GM21619 (cell line): ENCODE measurements around the gene EXOC7.
"Not testable (repeated sequence)": the region's sequence is repeated elsewhere in the genome, so short reads cannot be mapped to it uniquely, and the experiment has no call there.

Source experiments
- ATAC-seq: cut with Tn5 transposase; IDR thresholded peaks from one replicate; pipeline ENCODE4 v1.9.1; 2021; ENCODE audit not compliant: unreplicated experiment

Gene EXOC7

DNA sequence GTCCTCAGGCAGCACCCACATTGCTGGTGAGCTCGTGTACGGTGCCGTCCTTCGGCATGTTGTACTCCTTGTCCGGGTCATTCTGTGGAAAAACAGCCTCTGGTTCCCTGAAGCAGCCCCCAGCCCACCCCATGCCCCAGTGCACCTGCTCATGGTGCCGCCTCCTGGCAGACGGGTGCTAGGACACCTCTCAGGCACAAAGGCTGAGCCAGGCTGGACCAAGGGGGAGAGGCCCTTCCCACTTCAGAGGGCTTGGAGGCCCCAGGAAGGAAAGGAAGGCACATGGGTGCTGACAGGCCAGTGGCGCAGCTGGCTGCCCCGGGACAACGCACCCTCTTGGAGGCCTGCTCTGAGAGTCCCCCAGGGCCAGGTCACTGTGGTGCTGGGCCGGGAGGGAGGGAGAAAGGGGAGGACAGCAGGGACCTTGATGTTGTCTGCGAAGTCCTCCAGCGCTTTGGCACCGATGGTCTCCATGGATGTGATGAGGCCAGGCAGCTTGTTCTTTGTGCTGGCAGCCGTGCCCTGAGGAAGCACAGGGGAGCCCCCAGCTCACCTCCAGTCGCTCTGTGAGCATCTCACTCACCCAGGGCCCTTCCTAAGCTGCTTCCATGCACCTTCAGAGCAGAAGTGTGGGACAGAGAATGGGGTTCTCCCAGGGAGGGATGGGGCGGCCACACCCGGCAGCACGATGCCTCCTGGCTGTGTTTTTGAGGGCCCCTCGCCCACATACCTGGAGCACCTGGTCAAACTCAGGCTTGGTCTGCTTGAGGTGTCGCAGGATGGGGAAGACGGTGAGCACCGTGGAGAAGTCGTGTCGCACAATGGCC lies 15.3 kb downstream of the EXOC7 start:
- ATAC-seq: no peak

- ATAC-seq: no peak
These were observed 16.1 kb downstream of the EXOC7 start for GRCh38 chr17:76087531-76087930.

DNA sequence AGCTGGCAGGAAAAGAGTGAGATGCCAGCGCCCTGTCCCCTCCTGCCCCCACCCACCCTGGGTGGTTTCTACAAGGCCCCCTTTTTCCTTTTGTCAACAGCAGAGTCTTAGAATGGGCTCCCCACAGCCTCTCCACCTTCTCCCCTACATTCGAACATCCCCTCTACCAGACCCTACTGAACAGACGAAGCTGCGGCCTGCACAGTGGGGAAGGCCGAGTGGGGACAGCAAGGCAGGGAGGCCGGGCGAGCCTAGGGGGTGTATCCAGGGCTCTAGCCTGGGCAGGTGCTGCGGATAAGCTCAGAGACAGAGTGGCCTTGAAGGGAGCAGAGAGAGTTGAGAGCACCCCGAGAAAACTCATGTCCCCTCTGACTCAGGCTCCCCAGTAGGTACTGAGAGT lies 17.2 kb downstream of the EXOC7 start:
- no peak for ATAC-seq

- ATAC-seq: no peak
These were observed 17.7 kb downstream of the EXOC7 start for GRCh38 chr17:76085731-76086366.

DNA sequence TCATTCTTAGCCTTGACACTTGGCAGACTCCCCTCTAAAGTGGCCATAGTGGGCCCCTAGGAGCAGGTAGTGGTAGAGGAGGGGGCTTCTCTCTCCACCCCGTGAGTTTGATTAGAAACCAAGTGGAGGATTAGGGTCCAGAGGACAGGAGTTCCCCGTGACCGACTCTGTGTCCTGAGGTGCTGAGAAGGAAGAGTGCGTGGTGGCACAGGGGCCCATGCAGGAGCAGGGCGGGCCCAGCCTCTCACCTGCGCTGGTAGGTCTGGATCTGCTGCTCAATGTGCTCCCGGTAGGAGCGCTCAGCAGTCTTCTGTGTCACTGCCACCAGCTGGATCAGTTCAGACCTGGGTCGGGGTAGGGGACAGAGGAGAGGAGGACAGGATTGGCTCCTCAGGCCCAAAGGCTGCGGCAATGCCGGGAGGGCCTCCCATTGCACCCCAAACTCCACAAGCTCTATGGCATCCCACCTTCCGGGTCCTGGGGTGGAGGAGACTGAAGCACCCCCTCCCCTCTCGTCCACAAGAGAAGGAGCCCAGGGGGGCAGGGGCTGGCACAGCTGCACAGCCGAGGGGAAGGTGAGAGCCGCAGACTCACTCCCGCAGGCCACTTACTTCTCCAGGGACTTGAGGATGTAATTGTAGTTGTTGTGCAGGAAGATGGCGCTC lies 18.4 kb downstream of the EXOC7 start:
- ATAC-seq: no peak

DNA sequence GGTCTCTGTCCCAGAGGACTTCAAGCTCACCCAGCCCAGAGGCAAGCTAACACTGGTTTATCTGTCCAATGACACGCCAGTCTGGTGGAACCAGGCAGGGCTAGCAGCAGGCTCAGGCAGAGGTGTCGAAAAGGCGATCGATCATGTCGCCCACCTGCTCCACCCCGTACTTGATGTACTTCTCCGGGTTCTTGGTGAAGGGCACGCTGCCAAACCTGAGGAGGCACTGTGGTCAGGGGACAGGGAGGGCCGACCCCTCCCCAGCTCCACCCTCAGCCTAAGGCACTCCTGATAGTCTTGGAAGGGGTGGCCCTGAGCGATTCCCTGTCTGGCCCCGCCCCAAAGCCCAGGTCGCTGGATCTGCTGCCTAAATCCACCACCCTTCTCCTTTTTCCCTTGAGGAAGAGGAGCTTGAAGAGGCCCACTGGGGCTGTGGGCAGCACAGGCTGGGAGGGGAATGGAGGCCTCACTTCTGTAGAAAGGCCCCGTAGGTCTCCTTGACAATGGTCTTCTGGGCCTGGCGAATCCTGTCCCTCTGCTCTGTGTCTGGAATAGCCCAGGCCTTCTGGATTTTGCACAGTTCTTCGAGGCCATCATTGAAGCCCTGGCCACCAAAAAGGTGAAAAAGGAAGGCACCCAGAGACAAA lies 19.9 kb downstream of the EXOC7 start:
- no peak for ATAC-seq

- ATAC-seq: no peak
These were observed 21.0 kb downstream of the EXOC7 start for GRCh38 chr17:76082326-76083251.

- no peak for ATAC-seq
These were observed 22.0 kb downstream of the EXOC7 start for GRCh38 chr17:76081295-76082210.

- ATAC-seq: no peak
These were observed 22.8 kb downstream of the EXOC7 start for GRCh38 chr17:76080768-76081287.

GRCh38 chr17:76079956-76080767 lies 23.4 kb downstream of the EXOC7 start:
- no peak for ATAC-seq

DNA sequence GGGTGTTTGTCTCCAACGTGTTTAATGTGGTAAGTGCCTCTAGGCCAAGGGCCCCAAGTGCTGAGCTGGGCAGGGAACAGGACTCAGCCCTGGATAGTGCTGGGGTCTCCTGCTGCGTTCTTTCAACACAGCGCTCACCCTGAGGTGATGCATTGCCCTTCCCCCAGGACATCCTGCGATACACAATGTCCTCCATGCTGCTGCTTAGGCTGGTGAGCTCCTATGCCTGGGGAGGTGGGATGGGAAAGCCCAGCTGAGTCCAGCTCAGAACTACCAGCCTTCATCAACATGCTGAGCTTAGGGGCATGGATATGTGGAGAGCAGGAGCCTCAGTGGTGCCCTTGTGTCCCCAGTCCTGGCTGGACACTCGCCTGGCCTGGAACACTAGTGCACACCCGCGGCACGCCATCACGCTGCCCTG lies 24.0 kb downstream of the EXOC7 start:
- no peak for ATAC-seq

DNA sequence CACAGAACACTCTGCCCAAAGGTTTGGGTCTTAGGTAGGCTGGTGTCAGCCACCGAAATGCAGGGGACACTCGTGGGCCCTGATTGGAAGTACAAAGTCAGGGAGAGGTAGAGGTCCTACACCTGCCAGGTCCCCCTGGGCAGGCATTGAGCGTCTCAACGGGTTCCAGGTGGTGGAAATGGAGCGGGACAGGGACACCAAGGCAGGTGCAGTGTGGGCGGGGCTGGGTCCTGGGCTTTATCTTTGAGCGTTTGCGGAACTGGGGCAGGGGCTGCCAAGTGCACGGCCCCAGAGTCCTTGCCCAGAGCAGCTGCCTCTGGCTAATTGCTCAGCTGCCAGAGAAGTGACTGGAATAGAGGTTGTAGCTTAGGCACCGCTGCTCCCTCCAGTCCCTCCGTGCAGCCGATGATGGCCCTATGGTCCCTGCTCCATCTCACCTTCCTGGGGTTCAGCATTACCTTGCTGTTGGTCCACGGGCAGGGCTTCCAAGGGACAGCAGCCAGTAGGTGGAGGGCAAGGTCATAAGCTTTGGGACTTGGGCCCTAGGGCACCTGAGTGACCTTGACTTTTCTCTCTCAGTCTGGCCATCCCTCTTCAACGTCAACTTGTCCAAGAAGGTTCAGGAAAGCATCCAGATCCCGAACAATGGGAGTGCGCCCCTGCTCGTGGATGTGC lies 24.6 kb downstream of the EXOC7 start, which contains the start of gene ZACN:
Gene ZACN, plus strand, starts transcription at position 323 of the 675 bp plus-strand sequence. Its CDS starts 83 bp downstream, at position 406.
- ATAC-seq: no peak

- not testable (repeated sequence) for ATAC-seq
These were observed 25.2 kb downstream of the EXOC7 start for GRCh38 chr17:76078370-76078769.

DNA sequence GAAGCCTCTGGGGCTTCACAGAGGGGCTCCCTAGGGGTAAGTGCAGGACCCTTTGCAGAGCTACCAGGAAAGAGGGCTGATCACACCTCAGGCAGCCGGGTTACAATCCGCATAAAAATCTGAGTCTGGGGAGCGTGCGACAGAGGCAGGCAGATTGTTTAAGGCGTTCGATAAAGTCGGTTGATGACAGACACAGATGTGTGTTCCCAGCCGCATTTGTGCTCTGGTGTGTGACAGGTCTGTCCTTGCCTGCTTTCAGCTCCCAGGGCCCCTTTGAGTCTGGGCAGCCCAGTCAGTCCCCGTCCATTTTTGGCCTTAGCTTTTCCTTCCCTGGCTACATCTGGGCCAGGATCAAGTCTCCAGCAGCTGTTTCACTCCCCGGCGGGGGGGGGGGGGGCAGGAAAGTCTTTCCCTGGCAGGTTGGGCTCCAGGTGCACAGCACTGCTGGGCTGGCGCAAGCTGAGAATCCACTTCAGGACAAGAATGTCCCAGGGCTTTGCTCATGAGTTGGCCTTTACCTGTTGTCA lies 25.9 kb downstream of the EXOC7 start:
- no peak for ATAC-seq

DNA sequence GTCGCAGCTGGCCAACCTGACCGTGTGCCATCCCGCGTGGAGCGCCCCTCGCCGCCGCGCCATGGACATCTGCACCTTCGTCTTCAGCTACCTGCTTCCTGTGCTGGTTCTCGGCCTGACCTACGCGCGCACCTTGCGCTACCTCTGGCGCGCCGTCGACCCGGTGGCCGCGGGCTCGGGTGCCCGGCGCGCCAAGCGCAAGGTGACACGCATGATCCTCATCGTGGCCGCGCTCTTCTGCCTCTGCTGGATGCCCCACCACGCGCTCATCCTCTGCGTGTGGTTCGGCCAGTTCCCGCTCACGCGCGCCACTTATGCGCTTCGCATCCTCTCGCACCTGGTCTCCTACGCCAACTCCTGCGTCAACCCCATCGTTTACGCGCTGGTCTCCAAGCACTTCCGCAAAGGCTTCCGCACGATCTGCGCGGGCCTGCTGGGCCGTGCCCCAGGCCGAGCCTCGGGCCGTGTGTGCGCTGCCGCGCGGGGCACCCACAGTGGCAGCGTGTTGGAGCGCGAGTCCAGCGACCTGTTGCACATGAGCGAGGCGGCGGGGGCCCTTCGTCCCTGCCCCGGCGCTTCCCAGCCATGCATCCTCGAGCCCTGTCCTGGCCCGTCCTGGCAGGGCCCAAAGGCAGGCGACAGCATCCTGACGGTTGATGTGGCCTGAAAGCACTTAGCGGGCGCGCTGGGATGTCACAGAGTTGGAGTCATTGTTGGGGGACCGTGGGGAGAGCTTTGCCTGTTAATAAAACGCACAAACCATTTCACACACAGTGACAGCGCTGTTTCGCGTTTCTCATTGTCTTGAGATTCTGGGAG lies 26.6 kb downstream of the EXOC7 start:
- ATAC-seq: no peak

DNA sequence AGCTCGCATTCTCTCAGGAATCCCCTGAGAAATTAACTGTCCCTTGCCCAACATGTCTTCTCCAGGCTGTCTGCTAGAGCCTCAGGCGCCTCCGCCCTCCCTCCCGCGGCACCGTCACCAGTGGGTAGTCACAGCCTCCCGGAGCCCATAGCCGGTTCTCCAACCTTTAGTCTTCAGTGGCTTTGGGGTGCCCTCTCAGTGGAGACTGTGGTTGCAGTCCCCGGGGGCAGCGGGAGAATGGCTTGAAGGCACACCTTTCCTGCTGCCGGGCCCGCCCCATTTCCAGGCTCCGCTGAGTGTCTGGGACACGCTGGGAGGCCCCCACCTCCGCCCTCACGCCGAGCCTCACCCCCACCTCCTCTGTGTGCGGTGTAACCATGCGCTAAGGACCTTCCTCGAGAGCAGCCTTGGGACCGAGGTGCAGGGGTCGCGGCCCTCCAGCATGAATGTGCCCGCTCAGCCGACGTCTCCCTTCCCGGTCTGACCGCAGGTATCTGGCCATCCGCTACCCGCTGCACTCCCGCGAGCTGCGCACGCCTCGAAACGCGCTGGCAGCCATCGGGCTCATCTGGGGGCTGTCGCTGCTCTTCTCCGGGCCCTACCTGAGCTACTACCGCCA lies 27.3 kb downstream of the EXOC7 start:
- ATAC-seq: no peak
